Measurements from ENCODE around the gene RAB3C.

- TF ChIP-seq CTCF (conservative IDR thresholded peaks at IDR 0.05 in 1 of 2, IDR thresholded peaks at IDR 0.05 in 1 of 2; ENCODE audit: extremely low read depth in 1 of 2, insufficient read depth in 1 of 2, low read depth in 1 of 2, low read length in 2 of 2) (no peak), EZH2 (IDR thresholded peaks at IDR 0.05; ENCODE audit: borderline replicate concordance, low read length) (no peak)
Observed at GRCh38 chr5:58735637-58736036, 152.8 kb downstream of the RAB3C start.

All from mammary epithelial cell (primary cell).